Neural crest cell (in vitro differentiated cells): ENCODE data around the gene CRTC1. TPM values are rescaled to one million over a fixed set of nuclear protein-coding genes. Genes with fewer than 3 reads are reported as not detected.

Source experiments
- DNase-seq: peaks from one replicate; pipeline ENCODE4 v3.0.0; 2021; ENCODE audit warnings: low read depth, mixed read lengths, low spot score
- H3K27ac Mint-ChIP-seq: one replicate; pipeline ENCODE4 v1.8.0; 2021; ENCODE audit warnings: mild to moderate bottlenecking, mixed read lengths; ENCODE audit not compliant: unreplicated experiment
- H3K27me3 Mint-ChIP-seq: 2 replicates; pipeline ENCODE4 v1.8.0; 2021; ENCODE audit warnings: low read depth, mild to moderate bottlenecking, mixed read lengths
- H3K36me3 Mint-ChIP-seq: 2 replicates; pipeline ENCODE4 v1.8.0; 2021; ENCODE audit warnings: low read depth, mild to moderate bottlenecking, mixed read lengths
- H3K4me1 Mint-ChIP-seq: 2 replicates; pipeline ENCODE4 v1.8.0; 2021; ENCODE audit warnings: mixed read lengths
- H3K4me3 Mint-ChIP-seq: one replicate; pipeline ENCODE4 v1.8.0; 2021; ENCODE audit warnings: mild to moderate bottlenecking, mixed read lengths
- H3K9me3 Mint-ChIP-seq: 2 replicates; pipeline ENCODE4 v1.8.0; 2021; ENCODE audit warnings: mixed read lengths
- CTCF ChIP-seq: fragments of 200-600 bp; sonication (generic); conservative IDR thresholded peaks from 2 replicates; pipeline ENCODE4 v1.5.0; 2021; ENCODE audit warnings: antibody characterized with exemption, mild to moderate bottlenecking
- total RNA-seq: library from RNA; stranded (reverse); gene quantifications from 2 replicates; pipeline ENCODE4 v1.2.1, GENCODE V29; 2021

Gene CRTC1
- total RNA-seq, 1 donor from 2014 or later = 24.1 TPM

GRCh38 chr19:18776736-18777135 is 93.3 kb downstream of the CRTC1 start:
- no peaks in the 10 kb centered on the region for H3K9me3 Mint-ChIP-seq
- peaks cover 50% of the 10 kb centered on the region for H3K27me3 Mint-ChIP-seq
- H3K4me3 Mint-ChIP-seq = no peak overlapping the region
- no peaks in the 10 kb centered on the region for H3K36me3 Mint-ChIP-seq
- TF ChIP-seq CTCF = no peak
- DNase-seq = no peak
- H3K4me1 Mint-ChIP-seq = no peaks in the 10 kb centered on the region
- no peak overlapping the region for H3K27ac Mint-ChIP-seq

- Mint-ChIP-seq H3K27ac (no peak overlapping the region), H3K4me3 (no peak overlapping the region), H3K4me1 (no peaks in the 10 kb centered on the region), H3K27me3 (peaks cover 47% of the 10 kb centered on the region), H3K9me3 (no peaks in the 10 kb centered on the region), H3K36me3 (no peaks in the 10 kb centered on the region)
- DNase-seq = no peak
- TF ChIP-seq CTCF = no peak
Observed at GRCh38 chr19:18777301-18778075, 94.0 kb downstream of the CRTC1 start.

- Mint-ChIP-seq H3K4me3 (no peak overlapping the region), H3K27me3 (peaks cover 45% of the 10 kb centered on the region), H3K9me3 (no peaks in the 10 kb centered on the region), H3K4me1 (no peaks in the 10 kb centered on the region), H3K36me3 (no peaks in the 10 kb centered on the region), H3K27ac (no peak overlapping the region)
- DNase-seq = no peak
- TF ChIP-seq CTCF = no peak
Observed at GRCh38 chr19:18778076-18778389, 94.6 kb downstream of the CRTC1 start.

GRCh38 chr19:18778826-18779495 is 95.5 kb downstream of the CRTC1 start:
- no peak for DNase-seq
- no peak for TF ChIP-seq CTCF
- no peaks in the 10 kb centered on the region for H3K9me3 Mint-ChIP-seq
- H3K27ac Mint-ChIP-seq = no peak overlapping the region
- peaks cover 45% of the 10 kb centered on the region for H3K27me3 Mint-ChIP-seq
- no peaks in the 10 kb centered on the region for H3K4me1 Mint-ChIP-seq
- H3K4me3 Mint-ChIP-seq = no peak overlapping the region
- no peaks in the 10 kb centered on the region for H3K36me3 Mint-ChIP-seq

GRCh38 chr19:18780081-18780480 is 96.6 kb downstream of the CRTC1 start:
- no peak overlapping the region for H3K27ac Mint-ChIP-seq
- H3K27me3 Mint-ChIP-seq = peaks cover 57% of the 10 kb centered on the region
- DNase-seq = no peak
- no peaks in the 10 kb centered on the region for H3K36me3 Mint-ChIP-seq
- H3K9me3 Mint-ChIP-seq = no peaks in the 10 kb centered on the region
- H3K4me1 Mint-ChIP-seq = no peaks in the 10 kb centered on the region
- no peak for TF ChIP-seq CTCF
- H3K4me3 Mint-ChIP-seq = no peak overlapping the region
